CD4-positive, alpha-beta T cell treated with Interleukin-21 for 1 hour (primary cell): ENCODE results near the gene SHC2.
"Not testable (repeated sequence)": the region's sequence is repeated elsewhere in the genome, so short reads cannot be mapped to it uniquely, and the experiment has no call there.

Experiments
- DNase-seq: peaks from one replicate; pipeline ENCODE4 v3.0.0-alpha.2; 2020

SHC2 gene

GRCh38 chr19:386632-387301 lies 74.1 kb downstream of the SHC2 start:
- DNase-seq = not testable (repeated sequence)

- not testable (repeated sequence) for DNase-seq
These were observed 74.6 kb downstream of the SHC2 start for GRCh38 chr19:386189-386588.

DNA sequence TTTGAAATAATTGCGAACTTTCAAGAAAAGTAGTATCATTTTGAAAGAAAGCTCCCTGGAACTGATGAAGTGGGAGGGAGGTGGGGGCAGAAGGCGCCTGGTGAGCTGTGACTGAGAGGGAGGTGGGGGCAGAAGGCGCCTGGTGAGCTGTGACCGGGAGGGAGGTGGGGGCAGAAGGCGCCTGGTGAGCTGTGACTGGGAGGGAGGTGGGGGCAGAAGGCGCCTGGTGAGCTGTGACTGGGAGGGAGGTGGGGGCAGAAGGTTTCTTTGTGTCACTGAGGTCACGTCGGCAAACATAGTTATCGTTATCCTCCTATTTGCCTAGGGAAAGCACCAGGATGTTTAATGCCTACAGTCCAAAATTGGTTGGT lies 76.0 kb downstream of the SHC2 start:
- no peak for DNase-seq

GRCh38 chr19:383922-384798 lies 76.7 kb downstream of the SHC2 start:
- no peak for DNase-seq

GRCh38 chr19:383040-383439 lies 77.8 kb downstream of the SHC2 start:
- no peak for DNase-seq

DNA sequence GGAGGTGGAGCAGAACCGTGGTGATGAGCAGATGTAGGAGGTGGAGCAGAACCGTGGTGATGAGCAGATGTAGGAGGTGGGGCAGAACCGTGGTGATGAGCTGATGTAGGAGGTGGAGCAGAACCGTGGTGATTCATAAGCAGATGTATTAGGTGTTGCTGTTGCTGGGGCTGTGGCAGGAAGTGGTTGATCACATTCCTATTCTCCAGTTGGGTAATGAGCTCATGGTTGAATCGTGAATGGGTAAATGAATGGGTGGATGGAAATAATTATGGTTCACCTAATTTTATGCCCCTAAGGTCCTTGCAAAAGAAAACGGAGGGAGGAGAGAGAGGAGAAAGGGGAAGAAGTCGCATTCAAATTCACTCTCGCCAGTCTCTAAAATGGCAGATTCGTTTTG lies 78.3 kb downstream of the SHC2 start:
- peak; percentile 61 for DNase-seq

GRCh38 chr19:381901-382300 lies 78.9 kb downstream of the SHC2 start:
- not testable (repeated sequence) for DNase-seq

GRCh38 chr19:380618-381219 lies 80.1 kb downstream of the SHC2 start:
- DNase-seq = not testable (repeated sequence)

DNA sequence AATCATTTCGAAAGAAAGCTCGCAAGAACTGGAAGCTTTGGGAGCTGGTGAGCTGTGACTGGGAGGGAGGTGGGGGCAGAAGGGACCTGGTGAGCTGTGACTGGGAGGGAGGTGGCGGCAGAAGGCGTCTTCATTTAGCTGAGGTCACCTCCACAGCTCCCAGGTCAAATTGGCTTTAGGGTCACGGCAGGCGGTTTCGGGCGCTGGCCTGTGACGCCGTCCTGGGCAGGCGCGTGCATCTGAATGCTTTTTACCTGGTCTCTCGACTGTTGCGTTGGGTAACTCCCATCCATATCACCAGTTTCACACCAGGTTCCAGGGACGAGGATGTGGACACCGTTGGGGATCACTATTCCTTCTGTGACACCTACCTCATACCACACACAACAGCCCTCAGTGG lies 81.0 kb downstream of the SHC2 start:
- no peak for DNase-seq

DNA sequence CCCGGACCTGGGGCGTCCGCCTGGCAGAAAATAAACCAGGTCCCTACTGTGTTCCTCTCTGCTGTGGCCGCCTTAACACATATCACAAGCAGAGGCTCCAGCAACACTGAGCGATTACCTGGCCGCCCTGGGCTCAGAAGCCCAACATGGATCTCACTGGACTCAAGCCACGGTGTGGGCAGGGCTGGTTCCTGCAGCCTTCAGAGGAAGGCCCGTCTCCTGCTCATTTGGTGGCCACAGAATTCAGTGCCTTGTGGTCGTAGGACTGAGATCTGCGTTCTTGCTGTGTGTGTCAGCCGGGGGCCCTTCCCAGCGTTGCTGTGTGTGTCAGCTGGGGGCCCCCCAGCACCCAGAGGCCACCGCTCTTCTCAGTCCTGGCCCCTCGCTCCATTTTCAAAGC lies 82.1 kb downstream of the SHC2 start:
- no peak for DNase-seq

- no peak for DNase-seq
These were observed 82.8 kb downstream of the SHC2 start for GRCh38 chr19:377801-378581.

DNA sequence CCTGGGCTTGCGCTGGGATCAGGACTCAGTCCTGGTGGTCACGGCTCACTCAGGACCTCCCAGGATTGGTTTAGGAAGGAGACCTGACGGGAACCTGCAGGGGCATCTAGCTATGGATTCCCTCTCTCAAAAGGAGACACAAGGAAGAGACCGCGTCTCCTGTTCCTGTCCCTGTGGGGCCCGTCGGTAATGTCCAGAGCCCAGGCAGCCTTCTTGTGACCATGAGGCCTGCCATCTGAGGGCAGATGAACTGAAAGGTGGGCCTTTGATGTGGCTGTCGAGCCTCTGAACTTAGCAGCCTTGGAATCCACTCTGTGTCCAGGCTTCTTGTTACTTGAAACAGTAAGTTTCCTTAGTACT lies 84.7 kb downstream of the SHC2 start:
- no peak for DNase-seq

GRCh38 chr19:375395-376110 lies 85.3 kb downstream of the SHC2 start:
- DNase-seq = no peak

- no peak for DNase-seq
These were observed 86.0 kb downstream of the SHC2 start for GRCh38 chr19:374886-375235.

- no peak for DNase-seq
These were observed 86.5 kb downstream of the SHC2 start for GRCh38 chr19:374183-374885.

DNA sequence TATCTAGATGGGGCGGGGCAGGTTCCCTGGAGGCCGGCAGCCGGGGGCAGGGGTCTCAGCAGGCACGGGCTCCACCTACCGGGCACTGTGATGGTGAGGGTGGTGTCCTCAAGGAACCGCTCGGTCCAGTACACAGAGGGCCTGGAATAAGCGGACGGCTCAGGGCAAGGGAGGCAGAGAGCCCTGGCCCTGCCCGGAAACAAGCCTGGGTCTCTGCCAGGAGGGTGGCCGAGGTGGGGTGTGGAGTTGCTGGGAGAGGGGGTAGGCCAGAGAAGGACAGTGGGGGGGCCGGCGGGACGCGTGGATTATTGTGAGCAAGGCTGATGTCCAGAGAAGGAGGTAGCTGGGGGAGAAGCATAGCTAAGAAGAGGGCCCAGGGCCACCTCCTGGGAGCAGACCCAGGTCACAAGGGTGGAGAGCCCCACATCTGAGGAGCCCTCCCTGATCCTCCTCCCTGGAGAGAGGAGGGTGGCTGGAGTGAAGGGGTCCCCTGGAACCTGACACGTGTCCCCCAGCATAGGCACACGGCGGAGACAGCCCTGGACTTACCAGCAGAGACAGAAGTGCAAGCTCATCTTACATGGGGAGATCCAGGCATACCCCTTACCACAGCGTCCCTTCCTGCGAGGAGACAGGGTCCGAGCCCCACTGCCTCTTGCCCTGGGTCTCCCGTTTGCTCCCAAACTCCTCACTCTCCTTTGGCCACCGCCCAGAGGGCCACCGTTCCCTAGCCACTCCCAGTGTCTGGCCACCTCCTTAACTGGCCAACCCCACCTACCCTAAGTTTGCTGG lies 87.2 kb downstream of the SHC2 start:
- no peak for DNase-seq

GRCh38 chr19:372306-372890 lies 88.4 kb downstream of the SHC2 start:
- no peak for DNase-seq

DNA sequence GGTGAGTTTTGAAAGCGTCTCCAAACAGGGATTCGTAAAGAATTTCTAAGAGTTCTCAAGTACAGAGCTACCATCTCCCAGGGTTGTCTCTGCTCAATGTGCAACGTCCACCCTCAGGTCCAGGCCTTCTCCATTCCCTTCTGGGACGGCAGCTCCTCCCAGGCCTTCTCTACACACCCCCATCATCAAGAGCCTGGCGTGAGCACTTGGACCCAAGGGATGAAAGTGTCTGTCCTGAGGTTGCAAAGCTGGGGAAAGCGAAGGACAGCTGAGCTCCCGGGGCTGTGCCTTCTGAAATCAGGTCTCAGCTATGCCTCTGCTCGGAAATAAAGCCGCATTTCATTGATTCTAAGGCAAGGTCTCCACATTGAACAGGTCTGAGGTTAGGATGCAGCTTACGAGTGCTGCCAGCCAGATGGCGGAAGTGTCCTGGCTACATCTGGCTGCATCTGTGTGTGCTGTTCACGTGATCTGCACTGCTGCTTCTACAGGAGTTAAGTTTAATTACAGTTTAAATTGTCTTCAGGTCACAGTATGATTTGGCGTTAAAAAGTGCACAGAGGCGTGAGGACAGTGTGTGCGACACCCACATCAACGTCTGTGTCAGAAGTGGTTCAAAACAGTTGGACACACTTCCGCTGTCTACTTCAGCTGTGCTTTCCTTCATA lies 89.2 kb downstream of the SHC2 start:
- no peak for DNase-seq

- no peak for DNase-seq
These were observed 90.0 kb downstream of the SHC2 start for GRCh38 chr19:370641-371330.

DNA sequence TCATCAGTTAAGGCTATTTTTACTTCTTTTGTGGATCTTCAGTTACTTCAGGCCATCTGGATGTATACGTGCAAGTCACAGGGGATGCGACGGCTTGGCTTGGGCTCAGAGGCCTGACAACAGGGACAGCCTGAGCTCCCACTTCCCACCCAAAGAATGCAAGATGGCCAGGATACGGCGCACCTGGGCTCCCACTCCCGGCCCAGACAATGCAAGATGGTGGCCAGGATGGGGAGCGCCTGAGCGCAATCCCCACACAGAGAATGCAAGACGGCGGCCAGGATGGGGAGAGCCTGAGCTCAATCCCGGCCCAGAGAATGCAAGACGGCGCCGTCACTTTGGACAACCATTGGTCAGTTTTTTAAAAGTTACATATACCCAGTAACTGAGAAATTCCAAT lies 91.0 kb downstream of the SHC2 start:
- no peak for DNase-seq
